GM19467 (cell line): ENCODE results near the gene CXCL1.

Experiments
- ATAC-seq: cut with Tn5 transposase; IDR thresholded peaks from one replicate; pipeline ENCODE4 v1.9.1; 2021; ENCODE audit warnings: mild to moderate bottlenecking, moderate library complexity; ENCODE audit not compliant: unreplicated experiment

CXCL1 gene

DNA sequence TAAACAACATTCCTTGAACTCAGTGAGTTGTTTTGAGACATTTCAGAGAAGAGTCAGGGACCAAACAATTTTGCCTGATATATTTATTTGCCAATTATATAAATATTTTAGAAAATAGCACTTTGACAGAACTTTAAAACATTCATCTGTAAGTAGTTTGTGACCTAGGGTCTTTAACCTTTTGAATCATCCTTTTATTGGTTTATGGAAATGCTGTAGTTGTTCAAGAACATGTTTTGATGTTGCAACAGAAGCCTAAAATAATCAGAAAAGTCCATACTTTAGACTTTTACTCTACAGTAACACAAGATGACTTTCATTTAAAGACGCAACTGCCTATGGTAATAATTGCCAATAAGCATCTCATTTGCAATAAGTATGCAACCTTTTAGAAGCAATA, 43.0 kb downstream of the CXCL1 start:
- no peak for ATAC-seq

DNA sequence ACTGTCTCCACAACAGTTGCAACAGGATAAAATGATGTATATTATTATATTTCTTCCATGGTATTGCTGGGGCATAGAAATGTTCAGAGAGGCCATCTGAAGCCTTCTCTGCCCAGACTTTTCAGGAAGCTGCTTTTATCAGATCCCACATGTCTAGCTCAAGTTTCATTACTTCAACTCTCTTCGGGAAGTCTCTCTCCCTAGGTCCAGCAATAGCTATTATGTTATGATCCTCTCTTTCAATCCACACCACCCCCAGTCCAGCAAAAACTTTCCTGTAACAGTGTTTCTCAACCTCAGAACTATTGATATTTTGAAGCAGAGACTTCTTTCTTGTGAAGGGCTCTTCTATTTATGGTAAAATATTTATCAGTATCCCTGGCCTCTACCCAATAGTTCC, 44.9 kb downstream of the CXCL1 start:
- ATAC-seq: no peak

DNA sequence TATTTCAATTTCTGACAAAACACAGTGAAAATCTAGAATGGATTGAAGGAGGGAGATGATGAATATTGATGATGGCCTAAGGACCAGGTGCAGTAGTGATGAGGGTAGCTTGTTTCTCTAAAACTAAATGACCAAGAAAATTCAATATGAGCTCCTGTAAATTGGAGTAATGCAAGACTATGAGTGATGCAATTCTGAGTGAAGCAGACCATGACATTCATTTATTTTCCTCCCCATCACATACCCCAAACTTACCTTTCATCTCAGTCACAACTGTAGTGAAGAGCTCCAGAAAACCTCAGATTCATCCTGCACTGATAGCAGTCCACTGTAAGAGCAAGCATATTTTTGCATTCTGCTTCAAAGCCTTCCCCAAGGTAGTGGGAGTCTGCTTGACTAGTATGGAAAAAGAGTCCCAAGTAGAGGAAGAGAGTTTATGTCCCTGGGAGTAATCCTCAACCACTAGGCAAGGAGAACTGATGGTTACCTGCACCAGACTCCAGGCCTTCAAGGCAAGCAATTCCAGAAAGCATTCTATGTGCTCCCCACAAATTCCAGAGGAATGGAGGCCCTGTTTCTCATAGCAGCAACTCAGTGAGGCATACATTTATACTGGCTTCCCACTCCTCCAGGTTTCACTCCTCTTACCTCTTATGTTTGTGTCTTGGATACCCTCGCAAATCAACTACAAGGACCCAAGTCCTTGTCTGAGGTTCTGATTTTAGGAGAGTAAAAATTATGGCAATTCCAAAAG, 47.2 kb downstream of the CXCL1 start:
- ATAC-seq: no peak

DNA sequence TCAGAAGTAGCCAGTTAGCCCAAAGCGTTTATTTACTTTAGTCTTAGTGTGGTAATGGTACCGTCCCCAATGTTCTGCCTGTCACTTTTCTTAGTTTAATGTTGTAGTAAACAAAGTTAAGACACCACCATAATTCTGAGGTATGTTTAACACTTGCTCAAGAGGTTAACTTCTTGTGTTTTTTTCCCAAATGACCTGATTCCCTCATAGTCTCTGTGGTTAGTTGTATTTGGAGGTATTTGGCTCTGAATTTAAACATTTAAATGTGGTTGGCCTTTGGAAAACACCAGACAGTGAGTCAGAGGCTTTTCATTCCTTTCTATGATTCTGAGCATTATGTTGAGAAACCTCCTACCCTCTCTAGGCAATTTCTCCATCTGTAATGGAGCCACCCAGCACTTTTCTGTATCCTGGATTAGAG, 47.9 kb downstream of the CXCL1 start:
- ATAC-seq: no peak

DNA sequence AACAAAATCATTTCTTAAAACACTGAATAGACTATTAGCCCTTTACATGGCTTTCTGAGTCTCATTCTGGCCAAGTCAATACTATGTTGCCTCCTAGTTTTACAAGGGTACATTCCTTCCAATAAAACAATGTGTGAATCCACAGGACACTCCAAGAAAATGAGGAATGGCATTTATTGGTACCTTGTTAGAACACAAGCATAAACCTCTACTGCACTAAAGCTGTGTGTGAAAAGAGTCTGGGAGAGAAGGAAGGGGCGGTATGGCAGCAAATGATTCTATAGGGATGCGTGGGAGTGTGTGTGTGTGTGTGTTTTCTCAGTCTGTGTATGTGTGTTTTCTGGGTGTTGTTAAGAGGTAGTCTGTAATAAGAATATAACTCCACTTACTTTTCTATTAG, 48.9 kb downstream of the CXCL1 start:
- no peak for ATAC-seq

DNA sequence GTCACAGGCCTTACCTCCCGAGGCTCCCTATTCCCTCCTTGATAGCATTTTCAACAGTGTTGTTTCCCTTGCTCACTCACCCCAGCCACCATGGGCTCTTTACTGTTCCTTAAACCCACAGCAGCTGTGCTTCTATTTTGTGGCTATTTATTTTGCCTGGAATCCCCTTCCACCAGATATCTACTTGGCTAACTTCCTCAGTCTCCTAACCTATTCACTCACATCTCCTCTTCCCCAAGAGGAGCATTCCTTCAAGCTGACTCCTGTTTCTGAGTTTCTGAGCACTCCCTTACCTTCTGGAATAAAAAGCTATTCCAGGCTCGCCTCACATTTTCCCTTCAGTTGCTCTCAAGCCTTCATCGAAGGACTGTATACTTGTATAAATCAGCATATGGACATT, 50.5 kb downstream of the CXCL1 start:
- no peak for ATAC-seq
